Measurements from ENCODE around the gene MBNL3.

- TF ChIP-seq CTCF (IDR thresholded peaks at IDR 0.05; ENCODE audit: insufficient read depth, low read length, poor library complexity, severe bottlenecking), result no peak
- no peak for TF ChIP-seq EZH2phosphoT487 (conservative IDR thresholded peaks at IDR 0.05; ENCODE audit: low read length)
Observed at GRCh38 chrX:132425744-132426318, 63.0 kb downstream of the MBNL3 start.

Data from SU-DHL-6 (cell line).